GM10266 (cell line): ENCODE measurements around the gene LASP1NB.
A peak's percentile ranks its signal among the peaks of the same experiment; 100 is the strongest.

Source experiments
- DNase-seq: peaks from one replicate; pipeline ENCODE4 v3.0.0; 2012; ENCODE audit errors: extremely low spot score
- TF ChIP-seq, protein P1 (sequence below): IDR thresholded peaks from 2 replicates; pipeline ENCODE4 v1.5.1; 2012; ENCODE audit warnings: mild to moderate bottlenecking, low read depth; ENCODE audit not compliant: control insufficient read depth, insufficient read depth; ENCODE audit errors: missing control alignments

Gene LASP1NB

DNA sequence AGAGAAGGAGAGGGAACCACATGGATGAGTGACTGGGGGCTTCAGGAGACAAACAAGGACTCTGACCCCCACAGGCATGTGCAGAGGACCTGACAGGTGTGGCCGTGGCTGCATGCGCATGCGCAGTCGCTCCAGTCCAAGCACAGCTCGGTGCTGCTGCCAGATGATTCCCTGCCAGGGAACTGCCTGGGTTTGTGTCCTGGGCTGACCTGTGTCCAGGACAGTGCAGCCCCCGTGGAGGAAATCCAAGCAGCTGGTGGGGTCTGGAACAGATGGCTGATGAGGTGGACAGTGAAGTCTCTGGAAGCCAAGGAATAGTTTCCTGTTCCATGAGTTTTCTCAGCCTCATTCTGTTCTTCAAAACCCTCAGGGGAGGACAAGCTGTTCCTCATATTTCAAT lies 28.2 kb upstream of the LASP1NB start:
- TF ChIP-seq, protein P1, sequence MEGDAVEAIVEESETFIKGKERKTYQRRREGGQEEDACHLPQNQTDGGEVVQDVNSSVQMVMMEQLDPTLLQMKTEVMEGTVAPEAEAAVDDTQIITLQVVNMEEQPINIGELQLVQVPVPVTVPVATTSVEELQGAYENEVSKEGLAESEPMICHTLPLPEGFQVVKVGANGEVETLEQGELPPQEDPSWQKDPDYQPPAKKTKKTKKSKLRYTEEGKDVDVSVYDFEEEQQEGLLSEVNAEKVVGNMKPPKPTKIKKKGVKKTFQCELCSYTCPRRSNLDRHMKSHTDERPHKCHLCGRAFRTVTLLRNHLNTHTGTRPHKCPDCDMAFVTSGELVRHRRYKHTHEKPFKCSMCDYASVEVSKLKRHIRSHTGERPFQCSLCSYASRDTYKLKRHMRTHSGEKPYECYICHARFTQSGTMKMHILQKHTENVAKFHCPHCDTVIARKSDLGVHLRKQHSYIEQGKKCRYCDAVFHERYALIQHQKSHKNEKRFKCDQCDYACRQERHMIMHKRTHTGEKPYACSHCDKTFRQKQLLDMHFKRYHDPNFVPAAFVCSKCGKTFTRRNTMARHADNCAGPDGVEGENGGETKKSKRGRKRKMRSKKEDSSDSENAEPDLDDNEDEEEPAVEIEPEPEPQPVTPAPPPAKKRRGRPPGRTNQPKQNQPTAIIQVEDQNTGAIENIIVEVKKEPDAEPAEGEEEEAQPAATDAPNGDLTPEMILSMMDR: no peak
- no peak for DNase-seq

DNA sequence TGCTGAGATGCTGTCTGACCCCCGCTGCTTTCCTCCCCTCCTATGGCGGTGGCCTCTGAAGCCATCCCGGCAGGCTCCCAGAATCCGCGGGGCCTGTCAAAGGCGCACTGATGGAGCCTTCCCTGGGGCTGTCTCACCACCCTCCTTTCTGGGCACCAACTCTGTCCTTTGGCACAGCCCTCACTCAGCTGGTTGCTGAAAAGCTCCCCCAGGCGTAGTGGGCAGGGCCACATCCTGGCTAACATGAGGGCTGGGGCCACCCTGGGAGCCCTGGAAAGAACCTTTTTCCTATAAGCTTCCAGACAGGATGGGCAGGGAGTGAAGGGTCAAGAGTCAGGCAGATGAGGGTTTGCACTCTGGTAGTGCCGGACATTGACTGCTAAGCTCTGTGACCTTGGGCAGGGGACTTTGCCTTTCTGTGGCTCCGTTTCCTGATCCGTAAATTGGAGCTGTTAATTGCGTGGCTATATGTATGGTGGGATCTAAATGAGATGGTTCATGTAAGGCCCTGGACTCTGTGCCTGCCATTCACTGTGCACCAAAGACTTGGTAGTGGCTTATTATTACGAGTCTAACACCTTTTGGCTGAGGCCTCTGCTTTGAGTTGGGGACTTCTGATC lies 27.6 kb upstream of the LASP1NB start:
- TF ChIP-seq, protein P1: no peak
- no peak for DNase-seq

DNA sequence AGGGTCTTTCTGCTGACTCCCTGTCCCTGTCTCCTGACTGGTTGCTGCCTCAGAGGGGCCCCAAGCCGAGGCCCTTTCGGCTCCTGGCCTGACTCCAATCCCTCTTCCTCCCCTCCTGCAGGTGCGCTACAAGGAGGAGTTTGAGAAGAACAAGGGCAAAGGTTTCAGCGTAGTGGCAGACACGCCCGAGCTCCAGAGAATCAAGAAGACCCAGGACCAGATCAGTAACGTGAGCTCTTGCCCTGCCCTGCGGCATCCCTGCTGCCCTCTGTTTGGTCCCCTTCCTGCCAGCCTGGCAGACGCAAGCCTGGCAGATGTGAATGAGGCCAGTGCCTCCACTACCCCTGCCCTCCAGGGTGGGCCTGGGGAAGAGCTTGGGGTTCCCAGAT lies 27.1 kb upstream of the LASP1NB start:
- DNase-seq: no peak
- TF ChIP-seq, protein P1: no peak

DNA sequence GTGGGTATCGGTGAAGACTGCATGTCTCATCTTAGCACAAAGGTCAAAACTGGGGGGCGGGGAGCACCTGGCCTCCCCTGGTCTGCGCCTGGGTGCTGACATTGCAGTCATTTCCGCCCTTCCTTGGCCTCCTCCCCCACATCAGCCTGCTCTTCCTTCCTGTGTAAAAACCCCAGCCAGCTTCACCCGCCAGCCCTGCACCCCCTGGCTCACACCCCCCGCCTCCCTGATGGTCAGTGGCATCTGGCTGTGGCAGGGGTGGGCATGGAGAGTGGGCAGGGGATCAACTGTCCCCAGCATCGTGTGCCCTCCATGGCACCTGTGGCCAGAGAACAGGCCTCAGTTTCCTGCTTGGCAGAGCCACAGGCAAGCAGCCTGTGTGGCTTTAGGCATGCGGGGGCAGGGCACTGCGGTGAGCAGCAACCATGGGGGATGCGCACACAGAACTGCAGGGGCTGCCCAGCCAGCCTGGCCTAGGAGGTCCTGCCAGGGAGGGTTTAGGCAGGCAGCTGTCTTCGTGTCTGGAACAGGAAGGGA lies 26.5 kb upstream of the LASP1NB start:
- DNase-seq: peak; percentile 85
- TF ChIP-seq, protein P1: no peak

DNA sequence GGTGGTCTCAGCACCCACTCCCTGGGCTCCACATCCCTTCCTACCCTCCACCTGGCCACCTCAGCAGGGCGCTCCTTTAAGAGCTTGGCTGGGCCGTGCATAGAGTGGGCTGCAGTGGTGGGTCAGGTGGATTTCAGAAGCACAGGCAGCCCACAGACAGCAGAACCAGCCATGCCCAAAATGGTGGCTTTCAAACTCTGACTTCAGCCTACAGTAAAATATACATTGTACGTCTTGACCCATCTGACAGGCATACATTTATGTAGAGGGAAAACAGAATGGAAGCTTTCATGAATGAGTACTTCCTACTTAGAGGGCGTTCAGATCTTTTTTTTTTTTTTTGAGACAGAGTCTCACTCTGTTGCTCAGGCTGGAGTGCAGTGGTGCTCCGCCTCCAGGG lies 26.0 kb upstream of the LASP1NB start:
- TF ChIP-seq, protein P1: no peak

DNA sequence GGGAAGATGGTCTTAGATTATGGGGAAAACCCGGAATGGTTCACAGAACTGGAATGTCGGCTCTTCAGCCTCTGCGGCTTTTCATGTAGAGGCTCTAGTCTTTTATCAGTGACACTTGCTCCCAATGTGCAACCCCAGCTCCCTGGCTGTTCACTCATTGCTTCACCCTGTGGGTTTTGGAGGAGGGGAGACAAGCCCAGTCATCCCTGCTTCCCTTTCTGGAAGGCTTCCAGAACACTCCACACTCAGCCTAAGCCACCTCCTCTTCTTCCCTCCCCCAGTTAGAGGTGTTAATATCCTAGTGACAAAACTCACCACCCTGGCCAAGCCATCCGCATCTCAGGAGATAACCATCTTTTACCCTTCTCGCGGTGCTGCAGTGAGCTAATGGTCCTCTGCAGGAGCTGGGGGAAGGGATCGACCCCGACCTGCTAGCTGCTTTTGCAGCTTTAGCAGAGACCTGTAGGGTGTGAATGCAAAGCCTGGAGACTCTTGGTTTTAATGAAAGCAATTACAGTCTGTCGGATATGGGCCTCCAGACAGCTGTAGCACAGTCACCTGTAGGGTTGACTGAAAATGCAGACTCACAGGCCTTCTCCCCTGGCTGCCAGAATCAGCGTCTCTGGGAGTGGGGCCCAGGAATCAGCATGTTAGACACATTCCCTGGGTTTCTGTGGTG lies 24.3 kb upstream of the LASP1NB start:
- TF ChIP-seq, protein P1: no peak
- no peak for DNase-seq

More for the DNA sequence above, 26.0 kb upstream of the LASP1NB start:
- DNase-seq: no peak

DNA sequence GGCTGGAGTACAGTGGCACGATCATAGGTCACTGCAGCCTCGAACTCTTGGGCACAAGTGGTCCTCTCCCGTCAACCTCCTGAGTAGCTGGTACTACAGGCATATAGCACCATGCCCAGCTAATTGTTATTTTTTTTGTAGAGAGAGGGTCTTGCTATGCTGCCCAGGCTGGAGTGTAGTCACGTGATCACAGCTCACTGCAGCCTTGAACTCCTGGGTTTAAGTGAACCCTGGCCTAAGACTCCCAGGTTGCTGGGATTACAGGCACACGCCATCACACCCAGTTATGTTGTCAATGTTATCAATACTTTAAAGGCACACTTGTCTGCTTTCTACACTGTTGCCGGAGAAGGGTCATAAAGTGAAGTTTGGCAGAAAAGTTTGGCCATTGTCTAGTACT lies 22.0 kb upstream of the LASP1NB start:
- TF ChIP-seq, protein P1: no peak
- no peak for DNase-seq
